Transverse colon (tissue), 4 donors: Measurements from ENCODE around the gene CD1D. TPM values are rescaled to one million over a fixed set of nuclear protein-coding genes. Genes with fewer than 3 reads are reported as not detected.

ENCODE experiments used
- DNase-seq: peaks from one replicate; pipeline ENCODE4 v3.0.0-alpha.2; 2019
- H3K27ac ChIP-seq, 4 donors: fragments of 200-600 bp; sonication (generic); 2 replicates each; pipeline ENCODE4 v1.5.1; 2016 to 2018; ENCODE audit warnings: inconsistent platforms in 4 of 4
- H3K27me3 ChIP-seq: fragments of 200-600 bp; sonication (generic); 2 replicates; pipeline ENCODE4 v1.5.1; 2017; ENCODE audit warnings: inconsistent platforms
- H3K36me3 ChIP-seq, 4 donors: fragments of 200-600 bp; sonication (generic); 2 replicates each; pipeline ENCODE4 v1.5.1; 2017 to 2019; ENCODE audit warnings: inconsistent platforms in 4 of 4
- H3K4me1 ChIP-seq, 4 donors: fragments of 200-600 bp; sonication (generic); 2 replicates each; pipeline ENCODE4 v1.5.1; 2017 to 2020; ENCODE audit warnings: inconsistent platforms in 4 of 4
- H3K4me3 ChIP-seq, 4 donors: fragments of 200-600 bp; sonication (generic); 1 replicate in 1 of 4; 2 replicates in 3 of 4; pipeline versions ENCODE4 v1.5.1 to v1.6.1; 2017 to 2019; ENCODE audit warnings: inconsistent platforms in 4 of 4
- H3K9me3 ChIP-seq, 2 donors: fragments of 200-600 bp; sonication (generic); 2 replicates each; pipeline ENCODE4 v1.5.1; 2017 to 2019; ENCODE audit warnings: inconsistent platforms in 2 of 2
- CTCF ChIP-seq, 5 experiments: fragments of 200-600 bp in 3 of 5; fragments of 450-650 bp in 2 of 5; sonication (generic) in 3 of 5; IDR thresholded peaks; 1 replicate in 2 of 5; 2 replicates in 3 of 5; pipeline ENCODE4 v1.5.1; 2016 to 2017; ENCODE audit warnings: antibody characterized with exemption in 5 of 5, inconsistent platforms in 3 of 5, mild to moderate bottlenecking in 2 of 5, moderate library complexity in 1 of 5
- EP300 ChIP-seq: sonication (generic); formaldehyde crosslinking; IDR thresholded peaks from one replicate; pipeline ENCODE4 v1.6.1; 2017; ENCODE audit warnings: antibody characterized with exemption, low read depth
- POLR2A ChIP-seq: fragments of 450-650 bp; IDR thresholded peaks from one replicate; pipeline ENCODE4 v1.6.1; 2016; ENCODE audit warnings: antibody characterized with exemption, mild to moderate bottlenecking, moderate library complexity
- POLR2AphosphoS5 ChIP-seq, 3 donors: sonication (generic); formaldehyde crosslinking; IDR thresholded peaks; one replicate each; pipeline ENCODE4 v1.6.1; 2016; ENCODE audit warnings: antibody characterized with exemption in 3 of 3
- WGBS, 2 donors: methylation state at CpG; one replicate each; pipeline ENCODE4 v1.1.5; 2018; ENCODE audit warnings: low coverage in 1 of 2; 5-methylcytosine and 5-hydroxymethylcytosine counted together
- in situ Hi-C, 4 donors: fragments of 200-750 bp; cut with MboI; loops; one replicate each; pipeline versions ENCODE4 v1.15.0 to v1.15.1; 2017; ENCODE audit warnings: low sequenced_read_pairs in 3 of 4, low pct_ligation_motif_present in 1 of 4, low pct_unique_long_range_greater_than_20kb in 1 of 4
- intact Hi-C: fragments of 100-400 bp; cut with DNase I; formaldehyde crosslinking; loops from one replicate; pipeline ENCODE4 v1.15.1; 2023; ENCODE audit warnings: low total_unique reads
- total RNA-seq, 4 donors: library from RNA; depleted of rRNA; stranded (reverse); fragments of >200 nt; gene quantifications; one replicate each; pipeline ENCODE4 v1.1.0, GENCODE V29; 2016

CD1D gene
- total RNA-seq, 4 donors from 2014 or later, result 1.4 to 11.2 (median 4.1) TPM

- Histone ChIP-seq H3K36me3 (no peaks in the 10 kb centered on the region), H3K4me1 (no peaks in the 10 kb centered on the region), H3K4me3 (no peak overlapping the region), H3K27me3 (no peaks in the 10 kb centered on the region), H3K9me3 (no peaks in the 10 kb centered on the region), H3K27ac (no peak overlapping the region)
- 68% methylated on average over 2 of the region's 2 CpGs; no CpG with 5 or more reads in 1 of the 2 donors for WGBS, 2 donors
- DNase-seq, result no peak
- no peak for TF ChIP-seq EP300
- TF ChIP-seq POLR2A, result no peak
- no peak for TF ChIP-seq CTCF (IDR thresholded peaks at IDR 0.05)
- TF ChIP-seq POLR2AphosphoS5 (IDR thresholded peaks at IDR 0.05), result no peak
- intact Hi-C loops (no loop called here), in situ Hi-C loops (no loop called here)
Measured at GRCh38 chr1:158227904-158228623, 47.4 kb downstream of the CD1D start.

Other genes starting within 250 kb of the CD1D start
- 10 to 100 TPM in 2 of 4 donors, 1 to 10 TPM in 2; 8.2 to 18.3 (median 12.6) TPM for gene KIRREL1, start 187.2 kb upstream of the CD1D start, total RNA-seq
- not detected for gene CD1A, start 73.5 kb downstream of the CD1D start, total RNA-seq
- gene CD1C, start 109.0 kb downstream of the CD1D start, total RNA-seq, result 1 to 10 TPM in 2 of 4 donors, not detected in 2; 2.1 to 7.1 TPM
- not detected for gene CD1B, start 150.6 kb downstream of the CD1D start, total RNA-seq
- gene CD1E, start 173.0 kb downstream of the CD1D start, total RNA-seq, result not detected
- gene OR10T2, start 218.6 kb downstream of the CD1D start, total RNA-seq, result not detected
- not detected for gene OR10K2, start 245.3 kb downstream of the CD1D start, total RNA-seq